ENCODE measurements around the gene RFPL4A.
"Not testable (repeated sequence)": the region's sequence is repeated elsewhere in the genome, so short reads cannot be mapped to it uniquely, and the experiment has no call there.

Gene RFPL4A

DNA sequence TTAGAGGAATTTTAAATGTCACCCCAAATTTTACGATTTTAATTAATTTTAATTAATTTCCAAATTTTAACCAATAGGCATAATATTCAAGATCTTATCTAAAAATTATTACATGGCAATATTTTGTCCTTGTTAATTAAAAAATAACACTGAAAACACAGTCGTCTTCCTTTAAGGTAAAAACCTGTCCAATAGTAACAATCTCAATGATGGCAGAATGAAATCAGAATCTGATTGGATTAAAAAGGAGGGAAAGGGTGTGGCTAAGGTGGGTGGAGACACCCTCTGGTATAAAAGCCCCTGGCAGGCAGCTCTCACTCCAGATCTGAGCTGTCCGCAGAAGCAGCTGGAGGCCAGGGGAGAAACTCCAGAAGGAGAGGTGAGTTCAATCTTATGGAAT, at the start of gene RFPL4A:
RFPL4A (plus strand) TSS at position 301 of the 400 bp plus-strand sequence. CDS start 2,704 bp downstream, outside the sequence.
- not testable (repeated sequence) for DNase-seq

GRCh38 chr19:55711719-55712118, 47.2 kb upstream of the RFPL4A start:
- no peak for DNase-seq

DNA sequence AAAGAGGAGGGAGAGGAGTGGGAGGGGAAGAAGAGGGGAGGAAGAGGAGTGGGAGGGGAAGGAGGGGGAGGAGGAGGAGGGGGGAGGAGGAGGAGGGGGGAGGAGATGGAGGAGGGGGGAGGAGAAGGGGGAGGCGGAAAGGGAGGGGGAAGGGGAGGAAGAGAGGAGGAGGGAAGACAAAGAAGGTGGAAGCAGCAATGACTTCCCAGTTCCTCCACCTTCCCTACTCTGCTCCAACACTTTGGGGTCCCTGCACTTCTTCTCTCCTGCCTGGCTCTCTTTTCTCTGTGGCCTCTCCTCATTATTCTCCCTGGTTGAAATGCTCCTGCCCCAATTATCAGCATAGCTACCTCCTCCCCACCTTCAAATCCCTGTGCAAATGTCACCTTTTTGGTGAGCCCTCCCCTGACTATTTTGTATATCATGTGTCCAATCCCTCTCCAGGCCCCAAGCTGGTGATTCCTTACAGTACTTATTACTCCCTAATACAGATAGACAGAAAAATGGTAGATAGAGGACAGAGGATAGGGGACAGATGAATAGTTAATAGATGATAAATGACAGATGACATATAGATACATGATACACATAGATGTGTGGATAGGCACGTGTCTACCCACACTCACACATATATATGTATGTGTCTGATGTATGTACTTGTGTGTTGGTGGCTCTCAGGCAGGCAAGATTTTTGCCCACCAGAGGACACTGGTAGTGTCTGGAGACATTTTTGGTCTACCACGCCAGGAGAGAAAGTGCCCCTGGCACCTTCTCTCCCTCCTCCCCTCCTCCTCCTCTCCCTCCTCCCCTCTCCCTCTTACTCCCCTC, 45.9 kb upstream of the RFPL4A start:
- DNase-seq: no peak

DNA sequence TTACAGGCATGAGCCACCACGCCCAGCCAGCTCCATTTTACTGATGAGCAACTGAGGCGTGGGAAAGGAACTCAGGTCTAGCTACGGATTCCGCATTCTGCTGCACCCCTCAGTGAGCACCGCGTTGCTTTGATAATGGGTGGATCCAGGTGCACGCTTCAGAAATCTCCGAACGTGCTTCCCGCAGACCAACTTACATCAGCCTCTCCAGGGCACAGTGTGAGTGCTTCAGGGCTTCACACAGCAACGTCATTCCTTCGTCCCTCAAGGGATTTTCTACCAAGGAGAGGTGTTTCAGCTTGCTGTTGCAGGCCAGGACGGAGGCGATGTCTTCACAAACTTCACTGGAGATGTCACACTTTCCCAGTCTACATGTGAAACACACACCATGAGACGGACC, 42.4 kb upstream of the RFPL4A start:
- DNase-seq: no peak

- no peak for DNase-seq
These were observed 41.6 kb upstream of the RFPL4A start for GRCh38 chr19:55717251-55717650.

- DNase-seq: not testable (repeated sequence)
These were observed 40.8 kb upstream of the RFPL4A start for GRCh38 chr19:55717879-55718711.

DNA sequence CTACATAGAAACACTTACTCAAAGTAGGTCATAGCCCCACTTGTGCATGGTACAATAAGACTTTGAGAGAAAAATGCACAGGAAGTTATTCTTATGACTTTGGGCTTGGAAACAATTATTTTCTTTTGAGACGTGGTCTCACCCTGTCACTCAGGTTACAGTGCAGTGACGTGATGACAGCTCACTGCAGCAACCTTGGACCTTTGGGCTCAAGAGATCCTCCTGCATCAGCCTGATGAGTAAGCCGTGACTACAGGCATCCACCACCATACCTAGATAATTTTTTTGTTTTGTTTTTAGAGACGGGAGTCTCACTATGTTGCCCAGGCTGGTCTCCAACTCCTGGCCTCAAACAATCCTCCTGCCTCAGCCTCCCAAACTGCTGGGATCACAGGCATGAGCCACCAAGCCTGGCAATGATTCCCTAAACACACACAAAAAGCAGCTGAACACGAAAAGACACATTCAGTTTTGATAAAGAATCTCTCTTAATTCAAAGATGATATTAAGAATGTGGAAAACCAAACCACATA, 38.6 kb upstream of the RFPL4A start:
- DNase-seq: no peak

DNA sequence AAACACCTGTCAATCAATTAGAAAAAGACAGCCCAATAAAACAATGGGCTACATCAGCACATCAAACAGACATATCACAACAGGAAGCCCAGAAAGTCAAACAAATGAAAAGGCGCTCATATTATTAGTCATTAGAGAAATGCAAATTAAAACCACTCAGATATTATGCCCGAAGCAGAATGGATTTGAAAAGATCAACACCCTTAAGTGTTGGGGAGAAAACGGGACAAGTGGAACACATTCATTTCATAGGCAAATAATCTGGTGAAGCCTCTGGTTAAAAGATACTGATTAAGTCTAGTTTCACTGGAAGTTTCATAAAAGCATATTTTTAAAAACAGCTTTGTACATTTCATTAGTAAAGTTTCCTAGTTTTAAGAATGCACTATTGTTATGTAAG, 38.1 kb upstream of the RFPL4A start:
- no peak for DNase-seq

GRCh38 chr19:55723491-55723890, 35.4 kb upstream of the RFPL4A start:
- no peak for DNase-seq

GRCh38 chr19:55730378-55730777, 28.5 kb upstream of the RFPL4A start:
- not testable (repeated sequence) for DNase-seq

GRCh38 chr19:55738302-55738701, 20.6 kb upstream of the RFPL4A start, which contains the start of gene NLRP9:
NLRP9 (minus strand) TSS chr19:55738402; CDS start chr19:55738374, 28 bp downstream.
- no peak for DNase-seq

DNA sequence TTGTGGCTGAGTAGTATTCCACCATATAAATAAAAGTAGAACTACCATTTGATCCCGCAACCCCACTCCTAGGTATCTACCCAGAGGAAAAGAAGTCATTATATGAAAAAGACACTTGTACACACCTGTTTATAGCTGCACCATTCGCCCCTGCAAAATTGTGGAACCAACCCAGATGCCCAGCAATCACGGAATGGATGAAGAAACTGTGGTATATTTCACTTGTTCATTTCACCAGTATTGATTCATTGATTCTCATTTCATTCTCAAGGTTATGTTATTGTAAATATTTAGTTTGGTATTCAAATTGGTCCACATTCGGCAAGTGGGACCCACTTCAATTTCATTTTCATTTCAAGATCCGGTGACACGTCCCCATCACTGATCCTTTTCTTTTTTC, 8.2 kb upstream of the RFPL4A start:
- DNase-seq: no peak

DNA sequence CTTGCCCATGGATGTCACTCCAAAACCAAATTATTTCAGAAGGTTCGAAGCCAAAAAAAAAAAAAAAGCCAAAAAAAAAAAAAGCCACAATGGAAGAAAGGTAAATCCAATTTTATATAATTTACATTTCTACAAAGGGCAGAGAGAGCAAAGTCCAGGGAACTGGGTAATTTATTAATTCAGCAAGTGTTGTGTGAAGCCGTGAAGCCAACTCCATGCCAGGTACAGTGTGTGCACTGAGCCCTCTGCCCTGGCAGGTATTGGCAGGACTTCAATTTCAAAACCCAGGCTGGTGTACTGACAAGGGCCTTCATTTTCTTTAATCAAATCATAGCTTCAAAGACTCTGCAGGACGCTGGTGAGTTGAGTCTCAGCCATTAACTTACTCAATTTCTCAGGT, 5.5 kb upstream of the RFPL4A start:
- DNase-seq: no peak

- not testable (repeated sequence) for DNase-seq
These were observed 2.1 kb upstream of the RFPL4A start for GRCh38 chr19:55756808-55757207.

DNA sequence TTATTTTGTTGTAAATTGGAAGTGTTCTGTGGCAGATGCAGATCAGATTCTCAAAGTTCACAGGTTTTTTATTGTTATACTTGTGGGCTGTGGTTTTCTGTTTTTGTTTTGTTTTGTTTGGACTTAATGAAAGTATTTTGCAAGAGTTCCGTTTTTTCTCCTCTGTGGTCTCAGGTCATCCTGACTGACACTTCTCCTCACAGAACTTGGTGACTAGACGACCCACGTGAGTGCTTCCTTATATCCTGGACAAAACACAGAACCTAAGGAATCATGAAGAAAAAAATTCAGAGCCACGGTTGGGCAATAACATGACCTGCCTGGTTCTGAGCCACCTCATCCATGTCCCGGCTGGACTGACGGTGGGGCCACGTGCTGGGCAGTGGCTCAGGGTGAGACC, 7.6 kb downstream of the RFPL4A start:
- DNase-seq: no peak

- DNase-seq: not testable (repeated sequence)
These were observed 9.9 kb downstream of the RFPL4A start, which contains the start of gene RFPL4AL1 for GRCh38 chr19:55768818-55769217. RFPL4AL1 (plus strand) TSS chr19:55769118; CDS start chr19:55771805, 2,687 bp downstream.

DNA sequence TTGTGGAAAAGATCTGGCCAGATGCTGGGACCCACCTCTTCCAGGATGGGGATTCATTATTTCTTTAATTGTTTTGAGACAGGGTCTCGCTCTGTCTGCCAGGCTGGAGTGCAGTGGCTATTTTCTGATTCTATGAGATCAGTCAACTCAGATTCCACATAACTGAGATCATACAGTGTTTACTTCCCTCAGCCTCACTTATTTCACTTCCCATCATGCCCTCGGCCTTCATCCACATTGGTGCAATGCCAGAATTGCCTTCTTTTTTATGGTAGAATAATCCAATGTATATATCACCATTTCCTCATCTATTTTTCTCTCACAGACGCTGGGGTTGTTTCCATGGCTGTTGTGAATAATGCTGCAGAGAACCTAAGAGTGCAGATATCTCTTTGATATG, 10.7 kb downstream of the RFPL4A start:
- not testable (repeated sequence) for DNase-seq

DNA sequence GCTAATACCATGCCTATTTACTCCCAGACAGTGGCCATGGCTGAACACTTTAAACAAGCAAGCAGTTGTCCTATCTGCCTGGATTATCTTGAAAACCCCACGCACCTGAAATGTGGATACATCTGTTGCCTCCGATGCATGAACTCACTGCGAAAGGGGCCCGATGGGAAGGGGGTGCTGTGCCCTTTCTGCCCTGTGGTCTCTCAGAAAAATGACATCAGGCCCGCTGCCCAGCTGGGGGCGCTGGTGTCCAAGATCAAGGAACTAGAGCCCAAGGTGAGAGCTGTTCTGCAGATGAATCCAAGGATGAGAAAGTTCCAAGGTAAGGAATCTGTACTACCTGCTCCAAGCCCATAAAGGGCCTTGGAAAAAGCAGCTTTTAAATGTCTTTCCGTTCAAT, 18.6 kb downstream of the RFPL4A start:
- no peak for DNase-seq

GRCh38 chr19:55778331-55778730, 19.4 kb downstream of the RFPL4A start:
- no peak for DNase-seq

DNA sequence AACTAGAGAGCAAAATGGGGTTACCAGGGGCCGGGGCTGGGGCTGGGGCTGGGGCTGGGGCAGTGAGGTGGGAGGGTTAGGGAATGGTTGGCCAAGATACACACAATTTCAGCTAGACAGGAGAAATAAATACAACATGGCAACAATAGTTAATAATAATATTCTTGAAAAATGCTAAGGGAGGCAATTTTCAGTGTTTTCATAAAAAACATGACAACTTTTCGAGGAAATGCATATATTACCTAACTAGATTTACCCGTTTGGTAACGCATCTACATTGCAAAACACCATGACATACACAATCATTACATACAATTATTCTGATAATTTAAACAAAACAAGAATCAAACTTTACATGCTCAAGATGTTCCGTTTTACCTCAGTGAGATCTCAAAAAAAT, 22.2 kb downstream of the RFPL4A start:
- no peak for DNase-seq

DNA sequence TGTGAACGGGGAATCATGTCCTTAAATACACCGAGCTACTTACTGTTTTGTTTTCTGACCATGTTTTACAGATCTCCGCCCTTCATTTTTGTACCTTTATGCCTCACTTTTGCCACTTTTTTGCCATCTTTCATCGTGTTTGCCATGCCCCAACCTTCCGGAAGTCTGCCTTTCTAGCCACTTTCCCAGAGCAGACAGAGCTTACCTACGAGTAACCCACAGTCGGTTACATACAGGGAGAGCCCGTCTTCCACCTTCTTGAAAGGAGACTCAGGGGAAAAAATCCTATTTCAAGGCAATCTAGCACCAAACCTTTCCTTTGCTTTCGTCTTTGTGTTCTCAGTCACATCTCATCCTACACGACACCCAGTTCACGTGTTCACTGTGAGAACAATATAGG, 36.1 kb downstream of the RFPL4A start:
- DNase-seq: no peak

DNA sequence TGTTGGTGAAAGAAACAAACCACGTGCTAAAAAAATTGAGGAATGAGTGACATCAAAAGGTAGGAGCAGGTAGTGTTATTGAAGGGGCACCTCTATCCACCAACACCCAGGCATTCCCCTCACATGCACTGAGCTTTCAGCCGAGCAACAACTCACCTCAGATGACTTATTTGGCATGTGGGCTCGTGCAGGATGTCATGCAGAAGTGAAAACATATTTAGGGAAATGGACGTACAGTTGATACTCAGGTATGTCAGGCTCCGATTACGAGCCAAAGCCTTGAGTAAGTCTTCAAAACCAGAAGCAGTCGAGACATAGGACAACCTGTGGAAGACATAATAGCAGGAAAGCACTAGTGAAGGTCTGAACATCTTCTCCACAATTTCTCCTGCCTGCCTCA, 42.5 kb downstream of the RFPL4A start:
- DNase-seq: no peak

DNA sequence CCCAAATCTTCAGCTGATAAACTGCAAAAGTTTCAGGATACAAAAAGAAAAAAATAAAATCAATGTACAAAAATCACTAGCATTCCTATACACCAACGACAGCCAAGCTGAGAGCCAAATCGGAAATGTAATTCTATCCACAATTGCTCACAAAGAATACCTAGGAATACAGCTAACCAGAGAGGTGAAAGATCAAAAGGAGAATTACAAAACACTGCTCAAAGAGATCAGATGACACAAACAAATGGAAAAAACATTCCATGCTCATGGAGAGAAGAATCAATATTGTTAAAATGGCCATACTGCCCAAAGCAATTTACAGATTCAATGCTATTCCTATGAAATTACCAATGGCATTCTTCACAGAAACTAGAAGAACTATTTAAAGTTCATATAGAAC, 43.4 kb downstream of the RFPL4A start:
- no peak for DNase-seq
